ENCODE data around the gene COL4A2.

- TF ChIP-seq CTCF (conservative IDR thresholded peaks at IDR 0.05; ENCODE audit: low read depth, low read length): no peak
- no peak for TF ChIP-seq EZH2phosphoT487 (IDR thresholded peaks at IDR 0.05; ENCODE audit: borderline replicate concordance, low read length)
- TF ChIP-seq EZH2 (IDR thresholded peaks at IDR 0.05; ENCODE audit: low read length, unreplicated experiment): no peak
These were observed 140.0 kb downstream of the COL4A2 start for GRCh38 chr13:110447058-110447511.
